Activated naive CD8-positive, alpha-beta T cell treated with anti-CD3 and anti-CD28 coated beads, Interleukin-2, amount 50 U/mL, for 24 hours (primary cell): ENCODE results near the gene RELB.
A peak's percentile ranks its signal among the peaks of the same experiment; 100 is the strongest.

Experiments
- ATAC-seq: fragments of 150-1000 bp; cut with Tn5 transposase; one replicate; pipeline ENCODE4 v1.10.0; 2021
- DNase-seq: peaks from one replicate; pipeline ENCODE4 v3.0.0; 2021
- H3K27ac Mint-ChIP-seq: one replicate; pipeline ENCODE4 v1.8.0; 2021; ENCODE audit warnings: mild to moderate bottlenecking, mixed read lengths
- H3K27me3 Mint-ChIP-seq: one replicate; pipeline ENCODE4 v1.8.0; 2021; ENCODE audit warnings: mixed read lengths
- H3K36me3 Mint-ChIP-seq: one replicate; pipeline ENCODE4 v1.8.0; 2021; ENCODE audit warnings: low read depth, mixed read lengths
- H3K4me1 Mint-ChIP-seq: one replicate; pipeline ENCODE4 v1.8.0; 2021; ENCODE audit warnings: mixed read lengths
- H3K4me3 Mint-ChIP-seq: one replicate; pipeline ENCODE4 v1.8.0; 2021; ENCODE audit warnings: mild to moderate bottlenecking, moderate library complexity, mixed read lengths
- H3K9me3 Mint-ChIP-seq: one replicate; pipeline ENCODE4 v1.8.0; 2021; ENCODE audit warnings: mixed read lengths

RELB gene

GRCh38 chr19:44972802-44973201, 28.5 kb upstream of the RELB start:
- Mint-ChIP-seq H3K4me1 (peaks cover 2% of the 10 kb centered on the region), H3K27me3 (no peaks in the 10 kb centered on the region), H3K4me3 (no peak overlapping the region), H3K27ac (no peak overlapping the region), H3K9me3 (no peaks in the 10 kb centered on the region), H3K36me3 (peaks cover 18% of the 10 kb centered on the region)
- DNase-seq (no peak), ATAC-seq (no peak)

GRCh38 chr19:44973982-44974735, 27.1 kb upstream of the RELB start:
- Mint-ChIP-seq H3K36me3 (peaks cover 21% of the 10 kb centered on the region), H3K27me3 (no peaks in the 10 kb centered on the region)
- no peak for ATAC-seq

GRCh38 chr19:44974857-44975256, 26.4 kb upstream of the RELB start:
- ATAC-seq (no peak), DNase-seq (no peak)
- Mint-ChIP-seq H3K9me3 (no peaks in the 10 kb centered on the region), H3K27ac (no peak overlapping the region), H3K4me1 (peaks cover 2% of the 10 kb centered on the region), H3K4me3 (no peak overlapping the region), H3K36me3 (peaks cover 25% of the 10 kb centered on the region), H3K27me3 (no peaks in the 10 kb centered on the region)

More at GRCh38 chr19:44973982-44974735, 27.1 kb upstream of the RELB start:
- no peak overlapping the region for H3K27ac Mint-ChIP-seq
- peaks cover 2% of the 10 kb centered on the region for H3K4me1 Mint-ChIP-seq
- H3K9me3 Mint-ChIP-seq, result no peaks in the 10 kb centered on the region
- no peak for DNase-seq
- H3K4me3 Mint-ChIP-seq, result no peak overlapping the region

- H3K4me1 Mint-ChIP-seq, result peaks cover 2% of the 10 kb centered on the region
- no peaks in the 10 kb centered on the region for H3K9me3 Mint-ChIP-seq
- no peak for DNase-seq
- no peak for ATAC-seq
- H3K27ac Mint-ChIP-seq, result no peak overlapping the region
- no peak overlapping the region for H3K4me3 Mint-ChIP-seq
- H3K27me3 Mint-ChIP-seq, result no peaks in the 10 kb centered on the region
- peaks cover 27% of the 10 kb centered on the region for H3K36me3 Mint-ChIP-seq
These were observed 25.8 kb upstream of the RELB start for GRCh38 chr19:44975444-44975843.

- Mint-ChIP-seq H3K4me3 (no peak overlapping the region), H3K36me3 (peaks cover 19% of the 10 kb centered on the region), H3K27me3 (no peaks in the 10 kb centered on the region), H3K27ac (no peak overlapping the region), H3K9me3 (no peaks in the 10 kb centered on the region), H3K4me1 (no peaks in the 10 kb centered on the region)
- DNase-seq (no peak), ATAC-seq (no peak)
These were observed 17.3 kb upstream of the RELB start for GRCh38 chr19:44984005-44984404.

GRCh38 chr19:44985445-44985844, 15.8 kb upstream of the RELB start:
- ATAC-seq (no peak), DNase-seq (no peak)
- Mint-ChIP-seq H3K4me1 (no peaks in the 10 kb centered on the region), H3K4me3 (no peak overlapping the region), H3K27me3 (no peaks in the 10 kb centered on the region), H3K36me3 (peaks cover 10% of the 10 kb centered on the region), H3K27ac (no peak overlapping the region), H3K9me3 (no peaks in the 10 kb centered on the region)

- Mint-ChIP-seq H3K9me3 (no peaks in the 10 kb centered on the region), H3K27ac (no peak overlapping the region), H3K27me3 (no peaks in the 10 kb centered on the region), H3K36me3 (peaks cover 10% of the 10 kb centered on the region), H3K4me1 (no peaks in the 10 kb centered on the region), H3K4me3 (no peak overlapping the region)
- DNase-seq, result no peak
- no peak for ATAC-seq
These were observed 14.9 kb upstream of the RELB start for GRCh38 chr19:44986389-44986788.

- Mint-ChIP-seq H3K36me3 (peaks cover 9% of the 10 kb centered on the region), H3K27me3 (no peaks in the 10 kb centered on the region), H3K4me3 (no peak overlapping the region), H3K9me3 (no peaks in the 10 kb centered on the region), H3K4me1 (no peaks in the 10 kb centered on the region), H3K27ac (no peak overlapping the region)
- no peak for ATAC-seq
- no peak for DNase-seq
These were observed 14.1 kb upstream of the RELB start for GRCh38 chr19:44987148-44987675.

GRCh38 chr19:44988273-44988672, 13.0 kb upstream of the RELB start:
- H3K27ac Mint-ChIP-seq, result no peak overlapping the region
- H3K9me3 Mint-ChIP-seq, result no peaks in the 10 kb centered on the region
- peaks cover 8% of the 10 kb centered on the region for H3K36me3 Mint-ChIP-seq
- no peak overlapping the region for H3K4me3 Mint-ChIP-seq
- no peaks in the 10 kb centered on the region for H3K4me1 Mint-ChIP-seq
- DNase-seq (no peak), ATAC-seq (no peak)
- H3K27me3 Mint-ChIP-seq, result no peaks in the 10 kb centered on the region

GRCh38 chr19:44988896-44989556, 12.2 kb upstream of the RELB start:
- H3K36me3 Mint-ChIP-seq, result peaks cover 8% of the 10 kb centered on the region

GRCh38 chr19:44990459-44990858, 10.8 kb upstream of the RELB start:
- ATAC-seq, result no peak
- H3K9me3 Mint-ChIP-seq, result no peaks in the 10 kb centered on the region
- no peaks in the 10 kb centered on the region for H3K4me1 Mint-ChIP-seq
- peaks cover 5% of the 10 kb centered on the region for H3K36me3 Mint-ChIP-seq
- no peaks in the 10 kb centered on the region for H3K27me3 Mint-ChIP-seq
- no peak overlapping the region for H3K27ac Mint-ChIP-seq
- no peak for DNase-seq
- no peak overlapping the region for H3K4me3 Mint-ChIP-seq

More at GRCh38 chr19:44988896-44989556, 12.2 kb upstream of the RELB start:
- Mint-ChIP-seq H3K4me3 (no peak overlapping the region), H3K27ac (no peak overlapping the region), H3K9me3 (no peaks in the 10 kb centered on the region), H3K27me3 (no peaks in the 10 kb centered on the region), H3K4me1 (no peaks in the 10 kb centered on the region)
- DNase-seq, result peak; percentile 67
- peak; percentile 64 for ATAC-seq

- Mint-ChIP-seq H3K4me3 (no peak overlapping the region), H3K36me3 (peaks cover 5% of the 10 kb centered on the region), H3K27me3 (no peaks in the 10 kb centered on the region), H3K27ac (no peak overlapping the region), H3K4me1 (no peaks in the 10 kb centered on the region), H3K9me3 (no peaks in the 10 kb centered on the region)
- DNase-seq, result no peak
- no peak for ATAC-seq
These were observed 10.3 kb upstream of the RELB start for GRCh38 chr19:44990966-44991365.

- H3K27ac Mint-ChIP-seq, result no peak overlapping the region
- no peaks in the 10 kb centered on the region for H3K9me3 Mint-ChIP-seq
- no peaks in the 10 kb centered on the region for H3K27me3 Mint-ChIP-seq
- H3K36me3 Mint-ChIP-seq, result peaks cover 5% of the 10 kb centered on the region
- no peak overlapping the region for H3K4me3 Mint-ChIP-seq
- DNase-seq (no peak), ATAC-seq (no peak)
- no peaks in the 10 kb centered on the region for H3K4me1 Mint-ChIP-seq
These were observed 8.7 kb upstream of the RELB start for GRCh38 chr19:44992336-44993163.

- no peak for DNase-seq
- Mint-ChIP-seq H3K36me3 (peaks cover 2% of the 10 kb centered on the region), H3K27ac (no peak overlapping the region), H3K4me3 (no peak overlapping the region), H3K9me3 (no peaks in the 10 kb centered on the region), H3K27me3 (no peaks in the 10 kb centered on the region), H3K4me1 (no peaks in the 10 kb centered on the region)
- no peak for ATAC-seq
These were observed 7.7 kb upstream of the RELB start for GRCh38 chr19:44993526-44993925.
